Esophagus muscularis mucosa (tissue), 4 donors: Measurements from ENCODE around the gene CDKL5. TPM values are rescaled to one million over a fixed set of nuclear protein-coding genes. Genes with fewer than 3 reads are reported as not detected.

Experiments used
- DNase-seq: peaks from one replicate; pipeline ENCODE4 v3.0.0-alpha.2; 2017; ENCODE audit errors: extremely low spot score
- H3K27ac ChIP-seq, 4 donors: fragments of 200-600 bp; sonication (generic); replicated peaks in 1 of 4; 1 replicate in 3 of 4; 2 replicates in 1 of 4; pipeline ENCODE4 v1.5.1; 2016 to 2019; ENCODE audit warnings: mild to moderate bottlenecking in 1 of 4
- H3K27me3 ChIP-seq, 4 donors: fragments of 200-600 bp; sonication (generic); one replicate each; pipeline versions ENCODE4 v1.5.1 to v1.6.0; 2016 to 2019
- H3K36me3 ChIP-seq, 4 donors: fragments of 200-600 bp; sonication (generic); one replicate each; pipeline ENCODE4 v1.5.1; 2016 to 2019
- H3K4me1 ChIP-seq, 4 donors: fragments of 200-600 bp; sonication (generic); one replicate each; pipeline ENCODE4 v1.5.1; 2016 to 2019
- H3K4me3 ChIP-seq, 4 donors: fragments of 200-600 bp; sonication (generic); 1 replicate in 2 of 4; 2 replicates in 2 of 4; pipeline ENCODE4 v1.5.1; 2016 to 2019; ENCODE audit warnings: mild to moderate bottlenecking in 4 of 4, moderate library complexity in 1 of 4
- H3K9me3 ChIP-seq, 4 donors: fragments of 200-600 bp; sonication (generic); 1 replicate in 3 of 4; 2 replicates in 1 of 4; pipeline ENCODE4 v1.5.1; 2016 to 2019
- EP300 ChIP-seq: sonication (generic); formaldehyde crosslinking; IDR thresholded peaks from one replicate; pipeline ENCODE4 v1.6.1; 2017; ENCODE audit warnings: antibody characterized with exemption
- POLR2A ChIP-seq: fragments of 450-650 bp; IDR thresholded peaks from one replicate; pipeline ENCODE4 v1.6.1; 2017; ENCODE audit warnings: antibody characterized with exemption, moderate library complexity, mild to moderate bottlenecking, low read depth
- POLR2AphosphoS5 ChIP-seq, 2 donors: sonication (generic); formaldehyde crosslinking; IDR thresholded peaks; one replicate each; pipeline ENCODE4 v1.6.1; 2017; ENCODE audit warnings: antibody characterized with exemption in 2 of 2
- WGBS: methylation state at CpG from one replicate; pipeline ENCODE4 v1.1.5; 2018; 5-methylcytosine and 5-hydroxymethylcytosine counted together
- intact Hi-C: fragments of 100-400 bp; cut with DNase I; formaldehyde crosslinking; loops from one replicate; pipeline ENCODE4 v1.15.1; 2023
- total RNA-seq, 4 donors: library from RNA; depleted of rRNA; stranded (reverse); fragments of >200 nt; gene quantifications; one replicate each; pipeline versions ENCODE4 v1.1.0 to v1.2.1, GENCODE V29; 2016
- TF ChIP-seq, protein P1 (sequence below), 3 experiments: fragments of 200-600 bp in 2 of 3; fragments of 450-650 bp in 1 of 3; sonication (generic) in 2 of 3; IDR thresholded peaks; one replicate each; pipeline ENCODE4 v1.5.1; 2017 to 2019; ENCODE audit warnings: antibody characterized with exemption in 3 of 3, mild to moderate bottlenecking in 2 of 3, moderate library complexity in 1 of 3

CDKL5 gene
- total RNA-seq, 4 donors from 2014 or later, result 3.7 to 6.5 (median 4.6) TPM

DNA sequence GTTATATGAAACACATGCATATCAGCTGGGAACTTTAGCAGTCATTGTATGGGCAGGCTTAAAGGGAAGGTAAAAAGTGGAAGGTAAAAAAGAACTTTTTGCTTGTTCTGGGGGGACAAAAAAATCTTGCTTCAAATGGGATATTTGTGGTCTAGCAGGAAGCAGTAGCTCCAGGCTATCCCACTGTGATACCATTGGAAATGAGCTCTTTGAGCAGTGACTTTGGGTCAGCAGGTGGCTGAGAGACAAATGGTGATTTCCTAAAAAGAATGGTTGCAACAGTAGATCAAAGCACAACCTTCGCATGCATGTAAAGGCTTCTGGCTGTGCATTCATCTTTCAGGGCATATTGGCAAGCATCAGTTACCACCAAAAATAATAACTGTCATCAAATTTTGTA is 140.3 kb downstream of the CDKL5 start:
- no peak overlapping the region for H3K4me3 ChIP-seq
- H3K4me1 ChIP-seq, result no peaks in the 10 kb centered on the region
- WGBS, result 100% methylated on average over 1 of the region's 1 CpG
- H3K36me3 ChIP-seq, result no peaks in the 10 kb centered on the region
- TF ChIP-seq, protein P1, sequence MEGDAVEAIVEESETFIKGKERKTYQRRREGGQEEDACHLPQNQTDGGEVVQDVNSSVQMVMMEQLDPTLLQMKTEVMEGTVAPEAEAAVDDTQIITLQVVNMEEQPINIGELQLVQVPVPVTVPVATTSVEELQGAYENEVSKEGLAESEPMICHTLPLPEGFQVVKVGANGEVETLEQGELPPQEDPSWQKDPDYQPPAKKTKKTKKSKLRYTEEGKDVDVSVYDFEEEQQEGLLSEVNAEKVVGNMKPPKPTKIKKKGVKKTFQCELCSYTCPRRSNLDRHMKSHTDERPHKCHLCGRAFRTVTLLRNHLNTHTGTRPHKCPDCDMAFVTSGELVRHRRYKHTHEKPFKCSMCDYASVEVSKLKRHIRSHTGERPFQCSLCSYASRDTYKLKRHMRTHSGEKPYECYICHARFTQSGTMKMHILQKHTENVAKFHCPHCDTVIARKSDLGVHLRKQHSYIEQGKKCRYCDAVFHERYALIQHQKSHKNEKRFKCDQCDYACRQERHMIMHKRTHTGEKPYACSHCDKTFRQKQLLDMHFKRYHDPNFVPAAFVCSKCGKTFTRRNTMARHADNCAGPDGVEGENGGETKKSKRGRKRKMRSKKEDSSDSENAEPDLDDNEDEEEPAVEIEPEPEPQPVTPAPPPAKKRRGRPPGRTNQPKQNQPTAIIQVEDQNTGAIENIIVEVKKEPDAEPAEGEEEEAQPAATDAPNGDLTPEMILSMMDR (IDR thresholded peaks at IDR 0.05), result no peak
- TF ChIP-seq POLR2A (no peak), EP300 (no peak), POLR2AphosphoS5 (IDR thresholded peaks at IDR 0.05) (no peak)
- no peaks in the 10 kb centered on the region for H3K27me3 ChIP-seq
- no peaks in the 10 kb centered on the region for H3K9me3 ChIP-seq
- no peak overlapping the region for H3K27ac ChIP-seq
- intact Hi-C loops, result no loop called here
- no peak for DNase-seq

DNA sequence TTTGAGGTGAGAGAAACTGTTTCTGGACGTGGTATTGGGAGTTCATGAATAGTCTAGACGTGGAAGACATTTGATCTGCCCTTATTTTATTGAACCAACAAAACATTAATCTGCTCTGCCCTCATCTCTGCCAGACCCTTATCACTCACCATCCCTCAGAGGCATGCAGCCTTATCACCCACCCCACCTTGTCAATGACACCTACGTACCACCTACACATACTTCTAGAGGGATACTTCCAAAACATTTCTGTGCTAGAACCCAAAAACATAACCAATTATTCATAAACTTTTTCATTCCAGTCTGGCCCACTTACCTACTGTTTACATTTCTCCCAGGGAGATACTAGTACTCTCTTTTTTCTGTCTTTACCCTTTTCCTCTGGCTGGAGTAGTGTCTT is 141.3 kb downstream of the CDKL5 start:
- no peak for TF ChIP-seq EP300
- 89% methylated on average over 3 of the region's 3 CpGs for WGBS
- no peaks in the 10 kb centered on the region for H3K27me3 ChIP-seq
- H3K9me3 ChIP-seq, result no peaks in the 10 kb centered on the region
- H3K36me3 ChIP-seq, result no peaks in the 10 kb centered on the region
- no peaks in the 10 kb centered on the region for H3K4me1 ChIP-seq
- DNase-seq, result no peak
- H3K4me3 ChIP-seq, result no peak overlapping the region
- H3K27ac ChIP-seq, result no peak overlapping the region
- intact Hi-C loops, result no loop called here

DNA sequence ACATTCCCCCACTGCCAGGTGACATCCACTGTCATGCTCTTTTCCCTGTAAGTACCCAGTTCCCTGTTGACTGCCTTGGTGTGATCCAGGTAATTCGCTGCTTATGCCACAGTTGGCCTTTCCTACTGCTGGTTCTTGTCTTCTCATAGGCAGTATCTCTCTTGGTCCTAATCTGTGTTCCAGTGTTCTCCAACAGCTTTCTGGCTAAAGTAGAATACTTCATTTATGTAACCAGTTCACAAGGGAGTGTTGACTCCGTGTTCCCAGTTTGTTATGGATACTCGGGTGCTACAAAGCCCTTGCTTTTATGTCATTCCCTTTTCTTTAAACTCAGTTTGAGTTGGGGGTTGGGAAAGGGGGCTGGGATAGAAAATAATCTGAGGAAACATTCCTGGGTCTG is 148.1 kb downstream of the CDKL5 start:
- Histone ChIP-seq H3K4me3 (no peak overlapping the region), H3K9me3 (no peaks in the 10 kb centered on the region), H3K27ac (no peak overlapping the region), H3K27me3 (no peaks in the 10 kb centered on the region), H3K4me1 (no peaks in the 10 kb centered on the region), H3K36me3 (no peaks in the 10 kb centered on the region)
- WGBS, result 75% methylated on average over 3 of the region's 3 CpGs
- no peak for DNase-seq
- no peak for TF ChIP-seq POLR2AphosphoS5 (IDR thresholded peaks at IDR 0.05)
- TF ChIP-seq POLR2A, result no peak
- intact Hi-C loops, result no loop called here

DNA sequence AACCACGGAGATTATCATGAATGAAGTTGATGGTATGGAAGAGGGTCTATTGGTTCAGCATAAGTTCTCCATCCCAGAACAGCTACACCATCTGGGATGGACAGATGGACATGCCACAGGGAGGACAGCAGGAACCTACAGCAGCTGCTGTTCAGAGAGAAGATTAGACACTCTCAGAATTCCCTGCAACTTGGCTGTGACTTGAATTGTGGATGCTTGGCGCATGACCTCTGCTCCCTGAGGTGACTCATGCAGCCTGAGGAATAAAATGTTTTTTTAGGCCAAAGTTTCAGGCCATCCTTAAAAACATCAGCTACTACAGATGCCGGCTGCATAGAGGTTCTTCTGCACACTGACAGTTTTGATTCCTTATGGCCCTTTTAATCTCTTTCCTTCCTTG is 149.2 kb downstream of the CDKL5 start:
- H3K4me1 ChIP-seq, result no peaks in the 10 kb centered on the region
- no peak overlapping the region for H3K27ac ChIP-seq
- no peak for DNase-seq
- 75% methylated on average over 3 of the region's 3 CpGs for WGBS
- intact Hi-C loops, result no loop called here
- H3K4me3 ChIP-seq, result no peak overlapping the region
- no peaks in the 10 kb centered on the region for H3K36me3 ChIP-seq
- no peaks in the 10 kb centered on the region for H3K9me3 ChIP-seq
- TF ChIP-seq POLR2A (no peak), EP300 (no peak), POLR2AphosphoS5 (IDR thresholded peaks at IDR 0.05) (no peak)
- TF ChIP-seq, protein P1 (IDR thresholded peaks at IDR 0.05), result no peak
- no peaks in the 10 kb centered on the region for H3K27me3 ChIP-seq

DNA sequence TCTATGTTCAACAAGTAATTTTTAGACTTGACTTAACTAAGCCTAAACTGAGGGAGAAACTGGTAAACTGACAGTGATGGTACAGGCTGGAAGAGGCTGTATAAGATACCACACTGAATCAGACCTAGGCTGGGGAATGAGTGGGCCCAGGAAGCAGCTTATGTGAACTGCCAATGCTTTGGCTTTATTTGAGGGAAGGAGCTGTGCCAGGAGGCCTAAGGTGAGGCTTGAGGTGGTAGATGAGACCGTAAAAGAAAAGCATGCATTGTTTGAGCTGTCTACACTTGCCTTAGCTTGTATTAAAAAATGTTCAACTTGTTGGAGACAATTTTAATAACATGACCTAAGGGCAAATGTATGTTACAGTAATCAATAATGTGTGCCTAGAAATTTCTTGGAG is 150.3 kb downstream of the CDKL5 start:
- 73% methylated on average over 1 of the region's 1 CpG for WGBS
- TF ChIP-seq POLR2AphosphoS5 (IDR thresholded peaks at IDR 0.05), result no peak
- TF ChIP-seq POLR2A, result no peak
- TF ChIP-seq EP300, result no peak
- TF ChIP-seq, protein P1 (IDR thresholded peaks at IDR 0.05), result no peak

DNA sequence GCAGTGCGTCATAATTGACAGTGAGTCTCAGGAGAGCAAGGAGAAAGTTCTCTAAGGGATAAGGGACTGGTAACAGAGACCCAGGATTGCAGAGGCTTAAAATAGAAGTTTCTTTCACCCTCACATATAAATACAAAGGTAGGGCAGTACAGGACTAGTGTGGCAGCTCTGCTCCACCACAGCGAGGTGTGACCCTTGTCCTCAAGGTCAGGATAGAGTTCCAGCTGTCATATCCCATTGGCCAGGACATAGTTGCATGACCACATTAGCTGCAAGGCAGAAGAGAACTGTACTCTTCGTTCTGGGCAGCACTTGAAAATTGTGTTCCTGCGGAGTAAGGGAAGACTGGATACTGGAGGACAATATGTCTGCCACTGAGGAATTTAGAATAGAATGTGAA is 152.0 kb downstream of the CDKL5 start:
- Histone ChIP-seq H3K4me3 (no peak overlapping the region), H3K27ac (no peak overlapping the region), H3K27me3 (no peaks in the 10 kb centered on the region), H3K4me1 (no peaks in the 10 kb centered on the region), H3K9me3 (no peaks in the 10 kb centered on the region), H3K36me3 (peaks cover 0 to 7% (median 0%) of the 10 kb centered on the region in 4 donors)
- no peak for DNase-seq
- intact Hi-C loops, result no loop called here
- no peak for TF ChIP-seq POLR2AphosphoS5 (IDR thresholded peaks at IDR 0.05)
- TF ChIP-seq, protein P1 (IDR thresholded peaks at IDR 0.05), result no peak
- TF ChIP-seq POLR2A, result no peak
- no peak for TF ChIP-seq EP300
- 78% methylated on average over 4 of the region's 4 CpGs for WGBS

More for the DNA sequence above, 150.3 kb downstream of the CDKL5 start:
- Histone ChIP-seq H3K9me3 (no peaks in the 10 kb centered on the region), H3K4me3 (no peak overlapping the region), H3K36me3 (peaks cover 0 to 7% (median 0%) of the 10 kb centered on the region in 4 donors), H3K27me3 (no peaks in the 10 kb centered on the region), H3K4me1 (no peaks in the 10 kb centered on the region), H3K27ac (no peak overlapping the region)
- no peak for DNase-seq
- intact Hi-C loops, result no loop called here
